Measurements from ENCODE around the gene RBMY1B.
"Not testable (repeated sequence)": the region's sequence is repeated elsewhere in the genome, so short reads cannot be mapped to it uniquely, and the experiment has no call there.

- TF ChIP-seq CTCF (IDR thresholded peaks at IDR 0.05; ENCODE audit: poor library complexity); EZH2 (IDR thresholded peaks at IDR 0.05; ENCODE audit: borderline replicate concordance): not testable (repeated sequence)
These were observed 48.2 kb upstream of the RBMY1B start for GRCh38 chrY:21462915-21463314.

Measured in hepatocyte (in vitro differentiated cells).